ENCODE data around the gene ZNF121.
"Not testable (repeated sequence)": the region's sequence is repeated elsewhere in the genome, so short reads cannot be mapped to it uniquely, and the experiment has no call there.

Gene ZNF121

GRCh38 chr19:9610484-9611113, 26.3 kb upstream of the ZNF121 start:
- no peak for TF ChIP-seq CTCF (IDR thresholded peaks at IDR 0.05; ENCODE audit: insufficient read depth, missing control alignments)
- DNase-seq (ENCODE audit: insufficient read length, low spot score) (no peak), FAIRE-seq (no peak)

- TF ChIP-seq CTCF (IDR thresholded peaks at IDR 0.05; ENCODE audit: insufficient read depth, missing control alignments), result no peak
- DNase-seq (ENCODE audit: insufficient read length, low spot score) (no peak), FAIRE-seq (no peak)
These were observed 24.6 kb upstream of the ZNF121 start for GRCh38 chr19:9608912-9609311.

- no peak for TF ChIP-seq CTCF (IDR thresholded peaks at IDR 0.05; ENCODE audit: insufficient read depth, missing control alignments)
- FAIRE-seq, result no peak
- no peak for DNase-seq (ENCODE audit: insufficient read length, low spot score)
These were observed 12.7 kb upstream of the ZNF121 start for GRCh38 chr19:9597027-9597426.

GRCh38 chr19:9586764-9587163, 2.5 kb upstream of the ZNF121 start:
- FAIRE-seq (no peak), DNase-seq (ENCODE audit: insufficient read length, low spot score) (no peak)
- TF ChIP-seq CTCF (IDR thresholded peaks at IDR 0.05; ENCODE audit: insufficient read depth, missing control alignments), result peak; percentile 83

GRCh38 chr19:9582081-9582725, 2.1 kb downstream of the ZNF121 start:
- DNase-seq (ENCODE audit: insufficient read length, low spot score); FAIRE-seq: not testable (repeated sequence)

- no peak for DNase-seq (ENCODE audit: insufficient read length, low spot score)
- FAIRE-seq, result no peak
These were observed 3.6 kb downstream of the ZNF121 start for GRCh38 chr19:9580728-9581127.

GRCh38 chr19:9570255-9570654, 14.0 kb downstream of the ZNF121 start:
- FAIRE-seq, result no peak
- DNase-seq (ENCODE audit: insufficient read length, low spot score), result no peak
- no peak for TF ChIP-seq CTCF (IDR thresholded peaks at IDR 0.05; ENCODE audit: insufficient read depth, missing control alignments)

More at GRCh38 chr19:9580728-9581127, 3.6 kb downstream of the ZNF121 start:
- no peak for TF ChIP-seq CTCF (IDR thresholded peaks at IDR 0.05; ENCODE audit: insufficient read depth, missing control alignments)

Data from D721Med (cell line).